Esophagus muscularis mucosa (tissue), 3 donors: Measurements from ENCODE around the gene CNIH3.

Experiments used
- CTCF ChIP-seq, 3 experiments: fragments of 200-600 bp in 2 of 3; fragments of 450-650 bp in 1 of 3; sonication (generic) in 2 of 3; IDR thresholded peaks; one replicate each; pipeline ENCODE4 v1.5.1; 2017 to 2019; ENCODE audit warnings: antibody characterized with exemption in 3 of 3, mild to moderate bottlenecking in 2 of 3, moderate library complexity in 1 of 3
- POLR2A ChIP-seq: fragments of 450-650 bp; IDR thresholded peaks from one replicate; pipeline ENCODE4 v1.6.1; 2017; ENCODE audit warnings: antibody characterized with exemption, moderate library complexity, mild to moderate bottlenecking, low read depth
- POLR2AphosphoS5 ChIP-seq, 2 donors: sonication (generic); formaldehyde crosslinking; IDR thresholded peaks; one replicate each; pipeline ENCODE4 v1.6.1; 2017; ENCODE audit warnings: antibody characterized with exemption in 2 of 2

- TF ChIP-seq POLR2A: no peak
- no peak for TF ChIP-seq CTCF (IDR thresholded peaks at IDR 0.05)
- TF ChIP-seq POLR2AphosphoS5 (IDR thresholded peaks at IDR 0.05): no peak
Measured at GRCh38 chr1:224696891-224697765, 81.0 kb downstream of the CNIH3 start.
